HS-27A (cell line): Measurements from ENCODE around the gene ZMYND10.

Experiments used
- DNase-seq: peaks from one replicate; pipeline ENCODE4 v3.0.0-alpha.2; 2012; ENCODE audit warnings: low read depth, missing footprints

ZMYND10 gene

GRCh38 chr3:50370594-50370993, 25.1 kb upstream of the ZMYND10 start:
- no peak for DNase-seq

DNA sequence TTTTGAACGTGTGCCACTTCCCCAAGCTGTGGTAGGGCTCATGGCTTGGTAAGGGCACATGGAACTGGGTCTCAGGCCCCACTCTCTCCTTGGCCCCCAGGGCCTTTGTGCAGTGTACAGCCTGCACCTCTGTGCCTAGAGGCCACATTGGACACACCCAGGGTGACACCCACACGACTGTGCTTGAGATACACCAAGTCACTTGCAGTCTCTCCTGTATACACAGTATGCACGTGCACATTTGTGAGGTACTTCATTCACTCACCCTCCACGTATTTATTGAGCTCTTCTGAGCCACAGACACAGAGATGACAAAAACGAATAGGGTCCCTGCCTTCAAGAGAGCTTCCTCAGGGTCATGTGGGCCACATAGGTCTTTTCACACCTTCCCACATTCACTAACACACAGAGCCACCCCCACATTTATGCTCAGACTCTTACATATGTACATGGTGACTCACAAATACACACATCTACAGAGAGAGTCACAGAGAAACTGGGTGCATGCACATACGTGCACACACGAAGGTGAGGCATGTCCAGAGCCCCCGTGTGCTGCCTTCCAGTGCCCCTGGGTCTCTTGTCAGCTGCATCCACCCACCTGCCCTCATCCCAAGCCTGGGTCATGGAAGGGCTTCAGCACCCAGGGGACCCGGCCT, 23.6 kb upstream of the ZMYND10 start:
- no peak for DNase-seq

DNA sequence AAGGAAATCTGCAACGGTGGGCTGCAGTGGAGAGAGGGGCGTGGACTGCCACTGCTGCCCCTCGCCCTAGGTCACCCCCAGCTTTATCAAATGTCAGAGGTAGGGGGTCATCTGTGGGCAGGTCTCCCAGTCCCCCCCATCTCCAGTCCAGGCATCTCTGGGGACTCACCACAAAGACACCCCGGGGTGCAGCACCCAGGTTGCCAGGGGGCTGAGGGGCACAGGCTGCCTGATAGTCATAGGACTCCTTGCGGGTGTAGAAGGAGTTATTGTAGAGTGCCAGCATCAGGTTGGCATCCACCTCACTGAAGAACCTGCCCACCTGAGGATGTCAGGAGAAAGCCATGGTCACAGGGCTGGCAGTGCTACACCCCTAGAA, 20.3 kb upstream of the ZMYND10 start:
- no peak for DNase-seq

DNA sequence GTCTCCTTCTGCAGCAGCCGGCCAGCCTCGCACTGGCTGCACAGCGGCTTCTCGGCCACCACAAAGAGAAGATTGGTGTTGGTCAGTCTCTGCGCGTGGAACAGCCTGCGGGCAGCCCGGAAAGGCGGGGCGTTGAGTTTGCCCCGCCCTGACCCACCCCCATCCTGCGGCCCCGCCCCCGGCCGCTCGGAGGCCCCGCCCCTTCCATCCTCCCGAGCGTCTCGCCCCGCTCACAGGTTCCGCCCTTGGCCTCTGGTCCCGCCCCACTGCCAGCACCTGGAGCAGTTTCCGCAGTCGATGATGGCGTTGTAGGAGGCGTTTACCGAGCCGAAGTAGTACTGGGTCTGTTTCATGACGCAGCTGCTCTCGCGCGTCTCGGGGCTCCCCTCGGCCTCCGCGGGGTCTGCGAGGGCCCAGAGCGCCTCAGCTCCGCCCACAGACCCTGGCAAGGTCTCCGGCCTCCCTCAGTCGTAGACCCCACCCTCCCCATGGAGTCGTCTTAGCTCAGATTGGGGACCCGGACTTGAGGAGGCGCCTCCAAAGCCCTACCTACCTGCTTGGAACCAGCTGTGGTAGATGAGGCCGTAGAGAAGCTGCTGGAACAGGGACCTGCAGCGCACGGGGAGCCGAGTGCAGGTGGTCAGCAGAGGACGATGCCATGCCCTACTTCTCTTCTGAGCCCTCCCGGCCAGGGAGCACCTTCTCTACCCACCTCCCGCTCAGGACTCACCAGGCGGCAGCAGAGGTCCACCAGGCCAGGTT, 19.7 kb upstream of the ZMYND10 start:
- no peak for DNase-seq

- no peak for DNase-seq
Measured at GRCh38 chr3:50364573-50365079, 19.1 kb upstream of the ZMYND10 start.

DNA sequence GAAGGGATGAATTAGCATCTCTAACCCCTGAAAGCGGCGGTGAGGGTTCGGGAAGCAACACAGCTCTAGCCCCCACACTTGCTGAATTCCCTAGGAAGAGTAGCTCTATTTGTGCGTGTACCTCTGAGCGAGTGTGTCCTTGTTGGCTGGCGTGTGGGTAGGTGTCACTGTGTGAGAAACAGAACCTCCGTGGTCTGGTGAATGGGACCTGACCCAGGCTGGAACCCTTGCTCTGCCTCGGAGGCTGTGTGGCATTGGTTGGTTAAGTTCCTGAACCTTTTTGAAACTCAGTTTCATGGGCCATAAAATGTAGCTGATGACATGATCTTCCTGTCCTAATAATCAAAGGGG, 14.2 kb upstream of the ZMYND10 start:
- DNase-seq = no peak

GRCh38 chr3:50358911-50359759, 13.6 kb upstream of the ZMYND10 start, which contains the start of gene TMEM115:
Gene TMEM115, minus strand, starts transcription at chr3:50359521. Its CDS starts 458 bp downstream, at chr3:50359063.
- DNase-seq = peak; percentile 96

DNA sequence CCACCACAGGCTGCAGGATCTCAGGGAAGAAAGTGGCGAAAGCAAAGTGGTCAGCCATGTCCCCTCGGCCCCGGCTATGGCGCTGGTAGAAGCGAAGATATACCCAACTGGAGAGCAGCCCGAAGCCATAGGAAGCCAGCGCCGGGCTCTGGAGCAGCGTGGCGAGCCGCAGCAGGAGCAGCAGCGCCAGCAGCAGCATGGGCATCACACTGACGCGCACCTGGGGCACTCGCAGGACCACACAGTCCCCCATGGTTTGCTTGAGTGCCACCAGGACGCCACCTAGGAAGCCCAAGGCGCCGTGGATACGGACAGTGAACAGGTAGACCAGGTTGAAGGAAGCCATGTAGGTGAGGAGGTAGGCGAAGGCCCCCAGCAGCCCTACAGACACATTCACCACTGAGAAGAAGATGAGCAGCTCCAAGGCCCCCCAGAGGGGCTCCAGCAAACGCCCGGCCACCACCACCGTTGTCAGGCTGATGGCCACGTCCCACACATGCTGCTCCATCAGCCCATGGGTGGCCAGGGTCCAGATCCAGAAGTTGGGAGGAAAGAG, 12.9 kb upstream of the ZMYND10 start:
- DNase-seq = no peak

- no peak for DNase-seq
Measured at GRCh38 chr3:50357481-50357880, 11.9 kb upstream of the ZMYND10 start.

DNA sequence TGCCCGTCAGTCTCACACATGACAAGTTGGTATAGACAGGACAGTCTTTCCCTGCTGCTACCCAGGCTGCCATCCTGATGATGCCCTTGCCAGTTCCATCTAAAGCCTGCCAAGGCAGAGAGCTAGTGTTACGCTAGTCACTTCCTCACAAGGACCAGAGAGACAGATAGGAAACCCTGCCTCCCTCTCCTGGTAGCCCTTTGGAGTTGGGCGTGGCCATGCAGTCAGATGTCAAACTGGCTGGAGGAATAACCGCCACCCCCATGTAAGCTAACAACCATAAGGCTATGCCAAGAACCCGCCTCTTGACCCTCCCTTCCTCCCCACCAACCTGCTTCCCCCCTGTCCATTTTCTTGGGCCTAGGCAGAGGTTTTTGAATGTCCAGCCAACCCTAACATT, 11.0 kb upstream of the ZMYND10 start:
- DNase-seq = no peak

- no peak for DNase-seq
Measured at GRCh38 chr3:50355829-50356552, 10.5 kb upstream of the ZMYND10 start.

GRCh38 chr3:50354850-50355249, 9.3 kb upstream of the ZMYND10 start:
- no peak for DNase-seq

- no peak for DNase-seq
Measured at GRCh38 chr3:50354186-50354764, 8.7 kb upstream of the ZMYND10 start.

DNA sequence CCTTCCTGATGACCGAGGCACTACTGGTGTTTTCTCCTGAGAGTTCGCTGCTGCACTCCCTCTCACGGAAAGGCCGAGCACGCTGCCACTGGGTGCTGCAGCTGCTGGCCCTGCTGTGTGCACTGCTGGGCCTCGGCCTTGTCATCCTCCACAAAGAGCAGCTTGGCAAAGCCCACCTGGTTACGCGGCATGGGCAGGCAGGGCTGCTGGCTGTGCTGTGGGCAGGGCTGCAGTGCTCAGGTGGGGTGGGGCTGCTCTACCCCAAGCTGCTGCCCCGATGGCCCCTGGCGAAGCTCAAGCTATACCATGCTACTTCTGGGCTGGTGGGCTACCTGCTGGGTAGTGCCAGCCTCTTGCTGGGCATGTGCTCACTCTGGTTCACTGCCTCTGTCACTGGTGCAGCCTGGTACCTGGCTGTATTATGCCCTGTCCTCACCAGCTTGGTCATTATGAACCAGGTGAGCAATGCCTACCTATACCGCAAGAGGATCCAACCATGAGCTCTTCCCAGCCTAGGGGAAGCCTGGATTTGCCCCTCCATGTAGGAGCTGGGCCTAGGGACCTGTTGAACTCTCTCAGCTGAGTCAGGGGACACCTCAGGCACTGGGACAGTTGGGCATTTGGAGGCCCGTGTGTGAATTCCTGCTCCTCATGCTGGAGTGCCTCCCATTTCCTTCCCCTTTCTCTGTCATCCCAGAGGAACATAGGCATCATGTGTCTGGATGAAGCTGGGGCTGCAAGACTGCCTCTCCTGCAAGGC, 7.9 kb upstream of the ZMYND10 start:
- no peak for DNase-seq

- DNase-seq = no peak
Measured at GRCh38 chr3:50352781-50353180, 7.2 kb upstream of the ZMYND10 start.

DNA sequence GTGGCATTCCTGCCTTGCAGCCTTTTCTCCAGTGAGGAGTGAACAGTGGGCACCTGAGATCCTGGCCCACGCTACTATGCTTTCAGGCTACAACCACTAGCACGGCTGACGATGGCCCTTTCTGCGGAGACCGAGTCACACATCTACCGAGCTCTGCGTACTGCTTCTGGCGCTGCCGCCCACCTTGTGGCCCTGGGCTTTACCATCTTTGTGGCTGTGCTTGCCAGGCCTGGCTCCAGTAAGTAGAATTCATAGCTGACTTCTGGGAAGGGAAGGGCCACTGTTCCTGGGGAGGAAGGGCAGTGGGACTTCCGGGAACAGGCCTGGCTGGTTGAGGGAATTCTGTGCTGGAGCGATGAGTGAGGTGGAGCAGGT, 5.8 kb upstream of the ZMYND10 start:
- DNase-seq = no peak

GRCh38 chr3:50350527-50351322, 5.2 kb upstream of the ZMYND10 start, which contains the start of the genes CYB561D2 and NPRL2:
Gene CYB561D2, plus strand, starts transcription at chr3:50350862. Its CDS starts 572 bp downstream, at chr3:50351434.
Gene NPRL2, minus strand, starts transcription at chr3:50350775. Its CDS starts 123 bp downstream, at chr3:50350652.
- DNase-seq = peak; percentile 86

GRCh38 chr3:50350213-50350526, 4.6 kb upstream of the ZMYND10 start:
- DNase-seq = no peak

- DNase-seq = peak; percentile 59
Measured at GRCh38 chr3:50347187-50347813, 1.8 kb upstream of the ZMYND10 start.
